Fibroblast of lung (primary cell): ENCODE data around the gene ZNF611.

Experiments
- EZH2 ChIP-seq: IDR thresholded peaks from 2 replicates; pipeline ENCODE4 v1.5.1; 2012; ENCODE audit warnings: low read length, control low read depth, mild to moderate bottlenecking; ENCODE audit errors: missing control alignments
- TF ChIP-seq, protein P1 (sequence below), 2 donors: IDR thresholded peaks in 1 of 2; conservative IDR thresholded peaks in 1 of 2; 1 replicate in 1 of 2; 2 replicates in 1 of 2; pipeline ENCODE4 v1.5.1; 2011 to 2012; ENCODE audit warnings: low read length in 2 of 2, control low read depth in 1 of 2, inconsistent platforms in 1 of 2, low read depth in 1 of 2, mild to moderate bottlenecking in 1 of 2

DNA sequence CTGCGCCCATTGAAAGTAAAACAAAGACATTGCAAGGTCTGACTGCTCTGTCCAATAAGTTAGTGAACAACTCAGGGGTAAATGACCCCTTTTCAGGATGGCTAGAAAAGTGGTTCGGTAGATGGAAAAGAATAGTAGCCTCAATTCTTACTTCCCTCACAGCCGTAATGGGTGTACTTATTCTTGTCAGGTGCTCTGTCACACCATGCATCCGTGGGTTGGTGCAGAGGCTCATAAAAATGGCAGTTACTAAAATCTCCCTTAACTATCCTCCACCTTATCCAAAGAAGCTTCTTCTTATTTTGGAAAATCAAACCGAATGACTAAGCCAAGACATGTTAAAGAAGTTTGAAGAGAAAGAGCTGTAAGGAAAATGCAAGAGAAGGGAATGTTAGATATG is 65.3 kb downstream of the ZNF611 start:
- TF ChIP-seq, protein P1, sequence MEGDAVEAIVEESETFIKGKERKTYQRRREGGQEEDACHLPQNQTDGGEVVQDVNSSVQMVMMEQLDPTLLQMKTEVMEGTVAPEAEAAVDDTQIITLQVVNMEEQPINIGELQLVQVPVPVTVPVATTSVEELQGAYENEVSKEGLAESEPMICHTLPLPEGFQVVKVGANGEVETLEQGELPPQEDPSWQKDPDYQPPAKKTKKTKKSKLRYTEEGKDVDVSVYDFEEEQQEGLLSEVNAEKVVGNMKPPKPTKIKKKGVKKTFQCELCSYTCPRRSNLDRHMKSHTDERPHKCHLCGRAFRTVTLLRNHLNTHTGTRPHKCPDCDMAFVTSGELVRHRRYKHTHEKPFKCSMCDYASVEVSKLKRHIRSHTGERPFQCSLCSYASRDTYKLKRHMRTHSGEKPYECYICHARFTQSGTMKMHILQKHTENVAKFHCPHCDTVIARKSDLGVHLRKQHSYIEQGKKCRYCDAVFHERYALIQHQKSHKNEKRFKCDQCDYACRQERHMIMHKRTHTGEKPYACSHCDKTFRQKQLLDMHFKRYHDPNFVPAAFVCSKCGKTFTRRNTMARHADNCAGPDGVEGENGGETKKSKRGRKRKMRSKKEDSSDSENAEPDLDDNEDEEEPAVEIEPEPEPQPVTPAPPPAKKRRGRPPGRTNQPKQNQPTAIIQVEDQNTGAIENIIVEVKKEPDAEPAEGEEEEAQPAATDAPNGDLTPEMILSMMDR (conservative IDR thresholded peaks at IDR 0.05 in 1 of 2, IDR thresholded peaks at IDR 0.05 in 1 of 2; ENCODE audit: low read depth in 1 of 2, low read length in 2 of 2), result no peak
- TF ChIP-seq EZH2, result no peak
